CD4-positive, alpha-beta T cell treated with Interferon alpha-2 for 1 hour (primary cell): ENCODE measurements around the gene H1-8.
"Not testable (repeated sequence)": the region's sequence is repeated elsewhere in the genome, so short reads cannot be mapped to it uniquely, and the experiment has no call there.

ENCODE experiments used
- DNase-seq, 2 donors: peaks; one replicate each; pipeline ENCODE4 v3.0.0-alpha.2; 2020 to 2022

The H1-8 gene

GRCh38 chr3:129515108-129515820, 27.7 kb upstream of the H1-8 start:
- DNase-seq, result not testable (repeated sequence)

- not testable (repeated sequence) for DNase-seq
These were observed 27.0 kb upstream of the H1-8 start for GRCh38 chr3:129515821-129516432.

- no peak for DNase-seq
These were observed 25.5 kb upstream of the H1-8 start for GRCh38 chr3:129517516-129517915.

GRCh38 chr3:129518038-129518561, 24.9 kb upstream of the H1-8 start:
- no peak for DNase-seq

- no peak for DNase-seq
These were observed 24.4 kb upstream of the H1-8 start for GRCh38 chr3:129518581-129518980.

GRCh38 chr3:129519449-129519848, 23.5 kb upstream of the H1-8 start:
- DNase-seq, result no peak

- DNase-seq, result no peak
These were observed 22.9 kb upstream of the H1-8 start for GRCh38 chr3:129519896-129520715.

GRCh38 chr3:129520960-129521359, 22.0 kb upstream of the H1-8 start:
- DNase-seq, result no peak

- no peak for DNase-seq
These were observed 21.4 kb upstream of the H1-8 start for GRCh38 chr3:129521611-129522010.

GRCh38 chr3:129522953-129523352, 20.0 kb upstream of the H1-8 start:
- no peak for DNase-seq

- DNase-seq, result no peak
These were observed 18.9 kb upstream of the H1-8 start for GRCh38 chr3:129524081-129524480.

- peak in 1 of 2 donors; percentile 48 for DNase-seq
These were observed 17.5 kb upstream of the H1-8 start for GRCh38 chr3:129525341-129525968.

- DNase-seq, result peak; percentile 14 to 56
These were observed 16.7 kb upstream of the H1-8 start for GRCh38 chr3:129526121-129526900.

- DNase-seq, result no peak
These were observed 15.7 kb upstream of the H1-8 start for GRCh38 chr3:129527262-129527661.

- DNase-seq, result no peak
These were observed 14.3 kb upstream of the H1-8 start, which contains the start of gene RHO for GRCh38 chr3:129528589-129529100. Gene RHO, plus strand, starts transcription at chr3:129528639. Its CDS starts 95 bp downstream, at chr3:129528734.

GRCh38 chr3:129529436-129530210, 13.4 kb upstream of the H1-8 start:
- DNase-seq, result no peak

- DNase-seq, result no peak
These were observed 12.7 kb upstream of the H1-8 start for GRCh38 chr3:129530251-129530791.

GRCh38 chr3:129530821-129531220, 12.2 kb upstream of the H1-8 start:
- DNase-seq, result no peak

GRCh38 chr3:129531699-129532098, 11.3 kb upstream of the H1-8 start:
- DNase-seq, result no peak

GRCh38 chr3:129532261-129532660, 10.7 kb upstream of the H1-8 start:
- no peak for DNase-seq

GRCh38 chr3:129533406-129533805, 9.6 kb upstream of the H1-8 start:
- DNase-seq, result no peak
